Caco-2 (cell line): ENCODE data around the gene EFHC1. TPM values are rescaled to one million over a fixed set of nuclear protein-coding genes. Genes with fewer than 3 reads are reported as not detected.

Source experiments
- BruUV-seq: library from RNA; stranded (reverse); fragments of 400-500 nt; replicated peaks from 2 replicates; lab custom pipeline; 2021; lab: Mats Ljungman, UMichigan
- CTCF ChIA-PET: fragments of 300-600 bp; sonication (Branson Sonifier 250); formaldehyde crosslinking; loops from one replicate; lab custom pipeline; 2022; ENCODE audit warnings: antibody characterized with exemption; lab: Charles Lee
- POLR2A ChIA-PET: fragments of 300-600 bp; sonication (Branson Sonifier 250); formaldehyde crosslinking; loops from one replicate; lab custom pipeline; 2022; ENCODE audit warnings: antibody characterized with exemption; lab: Charles Lee
- DNase-seq, 2 experiments: peaks; one replicate each; pipeline versions ENCODE4 v3.0.0 to v3.0.0-alpha.2; 2020 to 2022
- H3K27me3 ChIP-seq: replicated peaks from 2 replicates; pipeline ENCODE4 v1.6.0; 2011; ENCODE audit warnings: low read length; ENCODE audit not compliant: control insufficient read depth, insufficient read depth
- H3K36me3 ChIP-seq: 2 replicates; pipeline ENCODE4 v1.5.1; 2011; ENCODE audit warnings: low read length; ENCODE audit not compliant: control insufficient read depth, insufficient read depth
- H3K4me1 ChIP-seq: fragments of 250-450 bp; sonication (Bioruptor Pico); 2 replicates; pipeline ENCODE4 v1.5.1; 2020; ENCODE audit warnings: mild to moderate bottlenecking
- H3K4me3 ChIP-seq: 2 replicates; pipeline ENCODE4 v1.5.1; 2011; ENCODE audit warnings: low read depth, mild to moderate bottlenecking, control low read depth, low read length
- H3K9me3 ChIP-seq: fragments of 250-450 bp; sonication (Bioruptor Pico); 2 replicates; pipeline ENCODE4 v1.5.1; 2020; ENCODE audit warnings: mild to moderate bottlenecking, moderate library complexity
- H3K27ac Mint-ChIP-seq: one replicate; pipeline ENCODE4 v1.8.0; 2022; ENCODE audit warnings: mixed read lengths; ENCODE audit not compliant: unreplicated experiment
- H3K27me3 Mint-ChIP-seq: one replicate; pipeline ENCODE4 v1.8.0; 2022; ENCODE audit warnings: mixed read lengths; ENCODE audit not compliant: insufficient read depth, unreplicated experiment
- H3K36me3 Mint-ChIP-seq: one replicate; pipeline ENCODE4 v1.8.0; 2022; ENCODE audit warnings: mild to moderate bottlenecking, mixed read lengths; ENCODE audit not compliant: insufficient read depth, unreplicated experiment
- H3K4me1 Mint-ChIP-seq: one replicate; pipeline ENCODE4 v1.8.0; 2022; ENCODE audit warnings: low read depth, mixed read lengths; ENCODE audit not compliant: unreplicated experiment
- H3K4me3 Mint-ChIP-seq: one replicate; pipeline ENCODE4 v1.8.0; 2022; ENCODE audit warnings: mild to moderate bottlenecking, moderate library complexity, mixed read lengths; ENCODE audit not compliant: unreplicated experiment
- H3K9me3 Mint-ChIP-seq: one replicate; pipeline ENCODE4 v1.8.0; 2022; ENCODE audit warnings: mixed read lengths; ENCODE audit not compliant: unreplicated experiment
- intact Hi-C: fragments of 100-400 bp; cut with micrococcal nuclease; formaldehyde crosslinking; loops from one replicate; pipeline ENCODE4 v1.10.0; 2022; ENCODE audit not compliant: unreplicated experiment
- total RNA-seq: library from RNA; stranded (reverse); gene quantifications from 2 replicates; pipeline ENCODE4 v1.2.3, GENCODE V29; 2022
- TF ChIP-seq, protein P1 (sequence below), 2 experiments: fragments of 200-600 bp in 1 of 2; IDR thresholded peaks; 1 replicate in 1 of 2; 2 replicates in 1 of 2; pipeline versions ENCODE4 v1.5.1 to v1.8.0; 2011 to 2022; ENCODE audit warnings: antibody characterized with exemption in 1 of 2, control low read depth in 1 of 2, inconsistent platforms in 1 of 2, low read depth in 1 of 2, low read length in 1 of 2, mild to moderate bottlenecking in 1 of 2, moderate library complexity in 1 of 2; ENCODE audit not compliant: insufficient read depth in 1 of 2, severe bottlenecking in 1 of 2, unreplicated experiment in 1 of 2

Gene EFHC1
- total RNA-seq, 1 experiment from 2014 or later, result 14.6 TPM

DNA sequence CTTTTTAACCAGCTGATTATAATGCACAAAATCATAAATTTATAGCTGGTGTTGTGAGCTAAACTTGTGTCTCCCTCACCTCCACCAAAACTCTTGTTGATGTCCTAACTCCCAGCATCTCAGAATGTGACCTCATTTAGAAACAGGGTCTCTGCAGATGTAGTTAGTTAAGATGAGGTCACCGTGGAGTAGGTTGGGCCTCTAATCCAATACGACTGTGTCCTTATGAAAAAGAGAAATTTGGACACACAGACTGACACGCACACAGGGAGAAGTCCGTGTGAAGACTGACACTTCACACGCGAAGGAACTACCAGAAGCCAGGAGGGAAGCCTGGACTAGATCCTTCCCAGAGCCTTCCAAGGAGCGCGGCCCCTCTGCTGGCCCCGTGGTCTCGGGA lies 110.2 kb downstream of the EFHC1 start:
- Histone ChIP-seq H3K9me3 (no peaks in the 10 kb centered on the region), H3K36me3 (no peaks in the 10 kb centered on the region; the same call in none of the 2 replicates), H3K27me3 (no peaks in the 10 kb centered on the region), H3K4me1 (no peaks in the 10 kb centered on the region), H3K4me3 (no peak overlapping the region)
- Mint-ChIP-seq H3K9me3 (no peaks in the 10 kb centered on the region), H3K36me3 (peaks cover 15% of the 10 kb centered on the region), H3K4me3 (no peak overlapping the region), H3K4me1 (peaks cover 13% of the 10 kb centered on the region), H3K27ac (no peak overlapping the region), H3K27me3 (no peaks in the 10 kb centered on the region)
- TF ChIP-seq, protein P1, sequence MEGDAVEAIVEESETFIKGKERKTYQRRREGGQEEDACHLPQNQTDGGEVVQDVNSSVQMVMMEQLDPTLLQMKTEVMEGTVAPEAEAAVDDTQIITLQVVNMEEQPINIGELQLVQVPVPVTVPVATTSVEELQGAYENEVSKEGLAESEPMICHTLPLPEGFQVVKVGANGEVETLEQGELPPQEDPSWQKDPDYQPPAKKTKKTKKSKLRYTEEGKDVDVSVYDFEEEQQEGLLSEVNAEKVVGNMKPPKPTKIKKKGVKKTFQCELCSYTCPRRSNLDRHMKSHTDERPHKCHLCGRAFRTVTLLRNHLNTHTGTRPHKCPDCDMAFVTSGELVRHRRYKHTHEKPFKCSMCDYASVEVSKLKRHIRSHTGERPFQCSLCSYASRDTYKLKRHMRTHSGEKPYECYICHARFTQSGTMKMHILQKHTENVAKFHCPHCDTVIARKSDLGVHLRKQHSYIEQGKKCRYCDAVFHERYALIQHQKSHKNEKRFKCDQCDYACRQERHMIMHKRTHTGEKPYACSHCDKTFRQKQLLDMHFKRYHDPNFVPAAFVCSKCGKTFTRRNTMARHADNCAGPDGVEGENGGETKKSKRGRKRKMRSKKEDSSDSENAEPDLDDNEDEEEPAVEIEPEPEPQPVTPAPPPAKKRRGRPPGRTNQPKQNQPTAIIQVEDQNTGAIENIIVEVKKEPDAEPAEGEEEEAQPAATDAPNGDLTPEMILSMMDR (IDR thresholded peaks at IDR 0.05; ENCODE audit: insufficient read depth in 1 of 2, low read depth in 1 of 2, low read length in 1 of 2, severe bottlenecking in 1 of 2, unreplicated experiment in 1 of 2), result no peak
- CTCF ChIA-PET, result no interaction called here
- intact Hi-C loops, result no loop called here
- POLR2A ChIA-PET, result no interaction called here
- no TSS peak for BruUV-seq
- DNase-seq, result no peak

- intact Hi-C loops, result no loop called here
- no peaks in the 10 kb centered on the region for H3K9me3 Mint-ChIP-seq
- Histone ChIP-seq H3K36me3 (no peaks in the 10 kb centered on the region; the same call in none of the 2 replicates), H3K9me3 (no peaks in the 10 kb centered on the region), H3K27me3 (no peaks in the 10 kb centered on the region), H3K4me1 (no peaks in the 10 kb centered on the region), H3K4me3 (no peak overlapping the region)
- POLR2A ChIA-PET, result no interaction called here
- no peak overlapping the region for H3K4me3 Mint-ChIP-seq
- H3K4me1 Mint-ChIP-seq, result peaks cover 7% of the 10 kb centered on the region
- no peak overlapping the region for H3K27ac Mint-ChIP-seq
- BruUV-seq, result no TSS peak
- no peaks in the 10 kb centered on the region for H3K27me3 Mint-ChIP-seq
- TF ChIP-seq, protein P1 (IDR thresholded peaks at IDR 0.05; ENCODE audit: insufficient read depth in 1 of 2, low read depth in 1 of 2, low read length in 1 of 2, severe bottlenecking in 1 of 2, unreplicated experiment in 1 of 2), result no peak
- peaks cover 19% of the 10 kb centered on the region for H3K36me3 Mint-ChIP-seq
- DNase-seq, result no peak
- CTCF ChIA-PET, result no interaction called here
These were observed 111.3 kb downstream of the EFHC1 start for GRCh38 chr6:52531396-52531795.

DNA sequence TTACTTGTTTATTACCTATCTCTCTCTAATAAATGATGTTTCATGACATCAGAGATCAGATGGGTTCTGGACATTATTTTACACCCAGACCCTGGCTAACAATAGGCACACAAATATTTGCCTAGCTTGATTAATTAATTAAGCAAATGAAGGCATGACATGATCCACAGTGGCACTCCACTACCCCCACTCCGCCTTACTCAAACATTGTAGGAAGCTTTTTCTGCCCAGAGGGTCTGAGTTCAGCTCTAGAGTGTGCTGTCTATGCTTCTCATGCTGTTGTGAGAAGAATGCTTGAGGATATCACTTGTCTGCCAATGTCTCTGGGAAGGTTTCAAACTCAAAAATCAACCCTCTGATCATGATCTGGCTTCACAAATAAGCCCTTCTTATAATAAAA lies 111.7 kb downstream of the EFHC1 start:
- H3K4me1 ChIP-seq, result no peaks in the 10 kb centered on the region
- H3K4me3 ChIP-seq, result no peak overlapping the region
- no peaks in the 10 kb centered on the region; the same call in none of the 2 replicates for H3K36me3 ChIP-seq
- H3K4me3 Mint-ChIP-seq, result no peak overlapping the region
- ChIA-PET CTCF (no interaction called here), POLR2A (no interaction called here)
- intact Hi-C loops, result no loop called here
- H3K27me3 Mint-ChIP-seq, result no peaks in the 10 kb centered on the region
- DNase-seq, result no peak
- H3K4me1 Mint-ChIP-seq, result peaks cover 7% of the 10 kb centered on the region
- H3K27ac Mint-ChIP-seq, result no peak overlapping the region
- H3K9me3 Mint-ChIP-seq, result no peaks in the 10 kb centered on the region
- H3K27me3 ChIP-seq, result no peaks in the 10 kb centered on the region
- H3K9me3 ChIP-seq, result no peaks in the 10 kb centered on the region
- TF ChIP-seq, protein P1 (IDR thresholded peaks at IDR 0.05; ENCODE audit: insufficient read depth in 1 of 2, low read depth in 1 of 2, low read length in 1 of 2, severe bottlenecking in 1 of 2, unreplicated experiment in 1 of 2), result no peak
- no TSS peak for BruUV-seq
- H3K36me3 Mint-ChIP-seq, result peaks cover 19% of the 10 kb centered on the region
